Tibial nerve (tissue), 4 donors: Measurements from ENCODE around the gene ENDOU.

Source experiments
- EP300 ChIP-seq, 2 donors: sonication (generic); formaldehyde crosslinking; IDR thresholded peaks; one replicate each; pipeline ENCODE4 v1.6.1; 2017; ENCODE audit warnings: antibody characterized with exemption in 2 of 2, mild to moderate bottlenecking in 1 of 2
- POLR2A ChIP-seq, 2 donors: fragments of 450-650 bp; IDR thresholded peaks; one replicate each; pipeline ENCODE4 v1.6.1; 2017; ENCODE audit warnings: antibody characterized with exemption in 2 of 2, mild to moderate bottlenecking in 2 of 2, moderate library complexity in 2 of 2
- TF ChIP-seq, protein P1 (sequence below), 5 experiments: fragments of 200-600 bp in 3 of 5; fragments of 450-650 bp in 2 of 5; sonication (generic) in 3 of 5; IDR thresholded peaks; one replicate each; pipeline ENCODE4 v1.5.1; 2016 to 2019; ENCODE audit warnings: antibody characterized with exemption in 5 of 5, mild to moderate bottlenecking in 3 of 5, moderate library complexity in 2 of 5

DNA sequence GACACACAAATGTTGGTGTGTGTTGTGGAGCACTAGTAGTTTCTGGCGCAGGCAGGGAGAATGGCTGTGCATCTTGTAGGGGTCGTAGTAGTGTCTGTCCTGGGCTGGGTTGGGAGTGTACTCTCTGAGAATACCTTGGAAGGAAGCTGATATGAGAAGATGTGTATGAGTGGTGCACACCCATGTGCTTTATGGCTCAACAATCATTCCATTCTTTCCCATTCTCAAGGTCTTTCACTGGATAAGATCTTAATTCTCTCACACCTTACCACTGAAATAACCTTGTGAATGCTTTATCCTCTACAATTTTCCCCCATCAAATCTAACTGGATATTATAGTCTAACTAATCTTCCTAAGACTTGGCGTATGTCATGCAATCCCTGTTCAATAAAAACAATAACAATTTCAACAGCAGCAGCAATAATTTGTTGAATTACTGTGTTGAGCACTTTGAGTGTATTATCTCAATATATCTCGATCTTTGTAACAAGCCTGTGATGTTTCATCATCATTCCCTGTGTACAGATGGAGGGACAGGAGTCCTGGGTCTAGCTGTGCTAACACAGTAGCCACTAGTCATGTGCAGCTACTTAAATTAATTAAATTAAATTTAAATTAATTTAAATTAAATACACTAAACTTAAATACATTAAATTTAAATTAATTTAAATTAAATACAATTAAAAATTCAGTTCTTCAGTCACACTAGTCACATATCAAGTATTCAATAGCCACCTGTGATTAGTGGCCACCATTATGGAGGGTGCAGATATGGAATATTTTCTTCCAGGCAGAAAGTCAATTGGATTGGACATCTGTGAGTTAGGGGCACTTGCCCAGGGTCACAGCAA, 44.2 kb upstream of the ENDOU start:
- TF ChIP-seq, protein P1, sequence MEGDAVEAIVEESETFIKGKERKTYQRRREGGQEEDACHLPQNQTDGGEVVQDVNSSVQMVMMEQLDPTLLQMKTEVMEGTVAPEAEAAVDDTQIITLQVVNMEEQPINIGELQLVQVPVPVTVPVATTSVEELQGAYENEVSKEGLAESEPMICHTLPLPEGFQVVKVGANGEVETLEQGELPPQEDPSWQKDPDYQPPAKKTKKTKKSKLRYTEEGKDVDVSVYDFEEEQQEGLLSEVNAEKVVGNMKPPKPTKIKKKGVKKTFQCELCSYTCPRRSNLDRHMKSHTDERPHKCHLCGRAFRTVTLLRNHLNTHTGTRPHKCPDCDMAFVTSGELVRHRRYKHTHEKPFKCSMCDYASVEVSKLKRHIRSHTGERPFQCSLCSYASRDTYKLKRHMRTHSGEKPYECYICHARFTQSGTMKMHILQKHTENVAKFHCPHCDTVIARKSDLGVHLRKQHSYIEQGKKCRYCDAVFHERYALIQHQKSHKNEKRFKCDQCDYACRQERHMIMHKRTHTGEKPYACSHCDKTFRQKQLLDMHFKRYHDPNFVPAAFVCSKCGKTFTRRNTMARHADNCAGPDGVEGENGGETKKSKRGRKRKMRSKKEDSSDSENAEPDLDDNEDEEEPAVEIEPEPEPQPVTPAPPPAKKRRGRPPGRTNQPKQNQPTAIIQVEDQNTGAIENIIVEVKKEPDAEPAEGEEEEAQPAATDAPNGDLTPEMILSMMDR (IDR thresholded peaks at IDR 0.05), result no peak
- no peak for TF ChIP-seq POLR2A (IDR thresholded peaks at IDR 0.05)
- no peak for TF ChIP-seq EP300 (IDR thresholded peaks at IDR 0.05)
